ENCODE data around the gene STMN3.

- TF ChIP-seq CTCF (IDR thresholded peaks at IDR 0.05) (no peak), POLR2A (IDR thresholded peaks at IDR 0.05) (no peak)
Observed at GRCh38 chr20:63692436-63693082, 39.3 kb upstream of the STMN3 start.

Data from uterus (tissue), 2 donors.